H1 (cell line): Measurements from ENCODE around the gene UTP20. TPM values are rescaled to one million over a fixed set of nuclear protein-coding genes. Genes with fewer than 3 reads are reported as not detected.

Experiments used
- CBX5 ChIP-seq: fragments of 300-800, 300-1000 bp; sonication (generic); IDR thresholded peaks from 2 replicates; pipeline ENCODE4 v1.7.1; 2016; ENCODE audit warnings: antibody characterized with exemption, low read length, low read depth
- CEBPB ChIP-seq: IDR thresholded peaks from 2 replicates; pipeline ENCODE4 v1.6.1; 2012; ENCODE audit warnings: low read depth, low read length
- EGR1 ChIP-seq: IDR thresholded peaks from 2 replicates; pipeline ENCODE4 v1.6.1; 2011; ENCODE audit warnings: low read depth, low read length, borderline replicate concordance
- EP300 ChIP-seq, 2 experiments: IDR thresholded peaks; 1 replicate in 1 of 2; 2 replicates in 1 of 2; pipeline ENCODE4 v1.6.1; 2011 to 2012; ENCODE audit warnings: low read depth in 2 of 2, low read length in 2 of 2, mild to moderate bottlenecking in 2 of 2, borderline replicate concordance in 1 of 2, inconsistent platforms in 1 of 2, moderate library complexity in 1 of 2
- EZH2 ChIP-seq: fragments of 200-600 bp; sonication (generic); IDR thresholded peaks from 2 replicates; pipeline ENCODE4 v1.7.1; 2012; ENCODE audit warnings: low read depth, mild to moderate bottlenecking, moderate library complexity, low read length, inconsistent platforms; ENCODE audit not compliant: severe bottlenecking
- HDAC6 ChIP-seq: IDR thresholded peaks from one replicate; pipeline ENCODE4 v1.7.1; 2012; ENCODE audit warnings: low read depth, mild to moderate bottlenecking, inconsistent platforms, low read length, moderate library complexity
- KDM4A ChIP-seq: IDR thresholded peaks from one replicate; pipeline ENCODE4 v1.7.1; 2012; ENCODE audit warnings: low read depth, mild to moderate bottlenecking, moderate library complexity, low read length, inconsistent platforms; ENCODE audit not compliant: severe bottlenecking
- NANOG ChIP-seq: IDR thresholded peaks from 2 replicates; pipeline ENCODE4 v1.6.1; 2011; ENCODE audit warnings: low read length, low read depth, mild to moderate bottlenecking, inconsistent platforms; ENCODE audit not compliant: insufficient read depth, poor library complexity, severe bottlenecking
- POU5F1 ChIP-seq: IDR thresholded peaks from 2 replicates; pipeline ENCODE4 v1.6.1; 2011; ENCODE audit warnings: low read depth, mild to moderate bottlenecking, low read length, moderate library complexity
- RAD21 ChIP-seq, 2 experiments: IDR thresholded peaks in 1 of 2; conservative IDR thresholded peaks in 1 of 2; 2 replicates each; pipeline ENCODE4 v1.6.1; 2011; ENCODE audit warnings: low read depth in 2 of 2, low read length in 2 of 2, improper control_type of control experiment in 1 of 2, inconsistent platforms in 1 of 2, mild to moderate bottlenecking in 1 of 2, moderate library complexity in 1 of 2
- RFX5 ChIP-seq: IDR thresholded peaks from 2 replicates; pipeline ENCODE4 v1.6.1; 2011; ENCODE audit warnings: low read depth, low read length, improper control_type of control experiment, borderline replicate concordance
- RNF2 ChIP-seq: fragments of 200-900, 300-1000 bp; sonication (generic); IDR thresholded peaks from 2 replicates; pipeline ENCODE4 v1.7.1; 2016; ENCODE audit warnings: borderline replicate concordance, low read depth, mild to moderate bottlenecking, antibody characterized with exemption, low read length; ENCODE audit not compliant: poor library complexity, severe bottlenecking; ENCODE audit errors: missing control alignments
- TBP ChIP-seq: IDR thresholded peaks from 2 replicates; pipeline ENCODE4 v1.6.1; 2011; ENCODE audit warnings: low read depth, low read length, improper control_type of control experiment
- ZNF274 ChIP-seq: IDR thresholded peaks from 2 replicates; pipeline ENCODE4 v1.7.0; 2012; ENCODE audit warnings: low read length, borderline replicate concordance; ENCODE audit errors: extremely low read depth
- polyA plus RNA-seq, 7 experiments: library from polyadenylated mRNA; depleted of rRNA in 3 of 7; stranded (reverse) in 5 of 7; unstranded in 2 of 7; fragments of >200 nt in 5 of 7; fragments of 200-250 nt in 2 of 7; gene quantifications; 1 replicate in 5 of 7; 2 replicates in 1 of 7; 4 replicates in 1 of 7; pipeline versions ENCODE4 v1.2.1 to v1.2.3, GENCODE V29; 2011 to 2013; ENCODE audit warnings: missing spikeins in 2 of 7, mixed read lengths in 2 of 7
- total RNA-seq: library from RNA; stranded (reverse); fragmentation: NEBNext Ultra II Directional; extraction: Animal tissue kit (Norgen Biotek cat#: 25700); gene quantifications from 2 replicates; pipeline ENCODE4 v1.2.1, GENCODE V29; 2021
- TF ChIP-seq, protein P1 (sequence below): IDR thresholded peaks from 2 replicates; pipeline ENCODE4 v1.6.1; 2012; ENCODE audit warnings: inconsistent platforms
- TF ChIP-seq, protein P2 (sequence below), 3 experiments: IDR thresholded peaks; 1 replicate in 2 of 3; 2 replicates in 1 of 3; pipeline versions ENCODE4 v1.5.1 to v1.6.1; 2011; ENCODE audit warnings: low read length in 3 of 3, mild to moderate bottlenecking in 3 of 3, inconsistent platforms in 2 of 3, low read depth in 1 of 3, moderate library complexity in 1 of 3; ENCODE audit not compliant: insufficient read depth in 1 of 3; ENCODE audit errors: control extremely low read depth in 1 of 3
- TF ChIP-seq, protein P3 (sequence below): IDR thresholded peaks from 2 replicates; pipeline ENCODE4 v1.6.1; 2012; ENCODE audit warnings: low read length, inconsistent platforms

UTP20 gene
- total and polyA plus RNA-seq, 2 of the 8 experiments (the other 6 are each of a cell fraction or from before 2014, with no cell fraction given): 8.5 to 48.4 TPM

DNA sequence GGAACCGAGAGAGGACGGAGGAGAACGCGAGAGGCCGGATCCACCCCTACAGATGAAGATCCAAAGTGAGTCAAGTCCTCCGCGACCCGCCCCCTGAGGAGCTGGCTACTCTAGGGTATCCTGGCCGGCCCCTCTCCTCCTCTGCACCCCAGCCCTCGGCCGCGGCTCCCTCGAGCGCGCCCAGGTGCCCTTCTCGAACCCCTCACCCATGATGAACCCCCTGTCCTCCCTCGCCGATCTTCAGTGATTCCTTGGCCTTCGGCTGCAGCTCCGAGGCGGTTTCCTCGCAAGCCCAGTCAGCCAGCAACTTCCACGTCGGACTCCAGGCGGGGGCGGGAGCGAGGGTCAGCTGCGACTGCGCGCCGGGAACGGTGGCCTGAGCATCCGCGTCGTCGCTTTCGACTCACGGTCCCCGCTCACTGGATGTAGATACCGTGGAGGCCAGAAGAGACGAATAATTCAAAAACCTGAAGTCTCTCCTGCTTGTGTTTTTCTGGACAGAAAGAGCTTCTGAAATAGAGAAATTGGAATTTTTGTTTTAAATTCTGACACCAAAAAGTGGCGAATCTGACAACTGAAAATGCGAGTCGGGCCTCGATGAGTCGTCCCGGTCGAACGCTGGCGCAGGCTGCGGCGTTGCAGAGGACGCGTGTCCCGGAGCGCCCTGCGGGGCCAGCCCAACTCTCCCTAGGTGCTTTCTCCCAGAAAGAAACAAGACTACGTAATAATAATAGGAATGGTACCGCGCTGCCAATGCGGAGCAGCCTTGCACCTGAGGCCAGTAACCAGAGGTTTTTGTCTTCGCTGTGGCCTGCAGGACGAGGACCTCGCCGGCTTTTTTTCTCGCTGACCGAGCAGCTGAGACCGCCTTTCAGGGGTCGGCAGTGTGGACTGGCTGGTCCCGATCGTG is 127.8 kb downstream of the UTP20 start, which contains the start of gene ARL1 (continued):
- TF ChIP-seq NANOG: no peak
- no peak for TF ChIP-seq RFX5
- peak; percentile 50; the same call in 1 of the 2 replicates for TF ChIP-seq TBP
- peak; percentile 79 for TF ChIP-seq KDM4A
- no peak for TF ChIP-seq HDAC6
- no peak for TF ChIP-seq RAD21 (IDR thresholded peaks at IDR 0.05 in 1 of 2, conservative IDR thresholded peaks at IDR 0.05 in 1 of 2; ENCODE audit: low read depth in 2 of 2, low read length in 2 of 2)
- TF ChIP-seq CEBPB: no peak
- TF ChIP-seq, protein P1, sequence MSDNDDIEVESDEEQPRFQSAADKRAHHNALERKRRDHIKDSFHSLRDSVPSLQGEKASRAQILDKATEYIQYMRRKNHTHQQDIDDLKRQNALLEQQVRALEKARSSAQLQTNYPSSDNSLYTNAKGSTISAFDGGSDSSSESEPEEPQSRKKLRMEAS: peak; percentile 81
- no peak for TF ChIP-seq POU5F1
- peak in 1 of 2 experiments; percentile 79; a peak in 2 of 3 replicates for TF ChIP-seq EP300 (IDR thresholded peaks at IDR 0.05; ENCODE audit: borderline replicate concordance in 1 of 2, low read depth in 2 of 2, low read length in 2 of 2)
- TF ChIP-seq, protein P2, sequence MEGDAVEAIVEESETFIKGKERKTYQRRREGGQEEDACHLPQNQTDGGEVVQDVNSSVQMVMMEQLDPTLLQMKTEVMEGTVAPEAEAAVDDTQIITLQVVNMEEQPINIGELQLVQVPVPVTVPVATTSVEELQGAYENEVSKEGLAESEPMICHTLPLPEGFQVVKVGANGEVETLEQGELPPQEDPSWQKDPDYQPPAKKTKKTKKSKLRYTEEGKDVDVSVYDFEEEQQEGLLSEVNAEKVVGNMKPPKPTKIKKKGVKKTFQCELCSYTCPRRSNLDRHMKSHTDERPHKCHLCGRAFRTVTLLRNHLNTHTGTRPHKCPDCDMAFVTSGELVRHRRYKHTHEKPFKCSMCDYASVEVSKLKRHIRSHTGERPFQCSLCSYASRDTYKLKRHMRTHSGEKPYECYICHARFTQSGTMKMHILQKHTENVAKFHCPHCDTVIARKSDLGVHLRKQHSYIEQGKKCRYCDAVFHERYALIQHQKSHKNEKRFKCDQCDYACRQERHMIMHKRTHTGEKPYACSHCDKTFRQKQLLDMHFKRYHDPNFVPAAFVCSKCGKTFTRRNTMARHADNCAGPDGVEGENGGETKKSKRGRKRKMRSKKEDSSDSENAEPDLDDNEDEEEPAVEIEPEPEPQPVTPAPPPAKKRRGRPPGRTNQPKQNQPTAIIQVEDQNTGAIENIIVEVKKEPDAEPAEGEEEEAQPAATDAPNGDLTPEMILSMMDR (IDR thresholded peaks at IDR 0.05; ENCODE audit: control extremely low read depth in 1 of 3, insufficient read depth in 1 of 3, low read depth in 1 of 3, low read length in 3 of 3): no peak
- no peak for TF ChIP-seq CBX5
- TF ChIP-seq EGR1: peak; percentile 96
- TF ChIP-seq, protein P3, sequence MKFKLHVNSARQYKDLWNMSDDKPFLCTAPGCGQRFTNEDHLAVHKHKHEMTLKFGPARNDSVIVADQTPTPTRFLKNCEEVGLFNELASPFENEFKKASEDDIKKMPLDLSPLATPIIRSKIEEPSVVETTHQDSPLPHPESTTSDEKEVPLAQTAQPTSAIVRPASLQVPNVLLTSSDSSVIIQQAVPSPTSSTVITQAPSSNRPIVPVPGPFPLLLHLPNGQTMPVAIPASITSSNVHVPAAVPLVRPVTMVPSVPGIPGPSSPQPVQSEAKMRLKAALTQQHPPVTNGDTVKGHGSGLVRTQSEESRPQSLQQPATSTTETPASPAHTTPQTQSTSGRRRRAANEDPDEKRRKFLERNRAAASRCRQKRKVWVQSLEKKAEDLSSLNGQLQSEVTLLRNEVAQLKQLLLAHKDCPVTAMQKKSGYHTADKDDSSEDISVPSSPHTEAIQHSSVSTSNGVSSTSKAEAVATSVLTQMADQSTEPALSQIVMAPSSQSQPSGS: no peak
- no peak for TF ChIP-seq EZH2
- no peak for TF ChIP-seq RNF2
- TF ChIP-seq ZNF274: no peak
